ENCODE data around the gene TMEM45B. TPM values are rescaled to one million over a fixed set of nuclear protein-coding genes. Genes with fewer than 3 reads are reported as not detected.
"Not testable (repeated sequence)": the region's sequence is repeated elsewhere in the genome, so short reads cannot be mapped to it uniquely, and the experiment has no call there.

Gene TMEM45B
- total and polyA plus RNA-seq, 2 of the 13 experiments (the other 11 are each of a cell fraction or from before 2014, with no cell fraction given) = 29.1 to 181 TPM

GRCh38 chr11:129818236-129818635 is 2.6 kb downstream of the TMEM45B start:
- peak overlapping the region in 2 of 3 experiments; percentile 29 to 84; a peak in 1 of 6 replicates for H3K4me3 ChIP-seq (replicated peaks in 1 of 3; ENCODE audit: insufficient read depth in 1 of 3, low read depth in 2 of 3, low read length in 3 of 3)
- H3K36me3 ChIP-seq (replicated peaks in 1 of 2; ENCODE audit: control insufficient read depth in 1 of 2, insufficient read depth in 2 of 2, low read length in 2 of 2); DNase-seq (ENCODE audit: low spot score); ATAC-seq; CTCF ChIA-PET (ENCODE audit: low intra/inter-chr PET ratio, low total read pairs); H3K27me3 ChIP-seq (ENCODE audit: control insufficient read depth in 1 of 2, insufficient read depth in 2 of 2, low read length in 2 of 2); BruUV-seq (replicated peaks); H3K9me3 ChIP-seq (ENCODE audit: low read length); H2AFZ ChIP-seq (ENCODE audit: low read length); intact Hi-C loops (cut with micrococcal nuclease; ENCODE audit: unreplicated experiment); FAIRE-seq; in situ Hi-C loops (cut with HindIII; ENCODE audit: extremely low pct_ligation_motif_present, low pct_unique_long_range_greater_than_20kb); H4K20me1 ChIP-seq (ENCODE audit: insufficient read depth, low read length): not testable (repeated sequence)
- H3K9ac ChIP-seq (ENCODE audit: insufficient read depth, low read depth, low read length) = peak overlapping the region; percentile 38; the same call in 1 of the 2 replicates
- H3K4me2 ChIP-seq (ENCODE audit: low read depth, low read length) = peak overlapping the region; percentile 90
- H3K79me2 ChIP-seq (ENCODE audit: insufficient read depth, low read length) = peaks cover 66% of the 10 kb centered on the region
- peaks cover 88% of the 10 kb centered on the region for H3K4me1 ChIP-seq (ENCODE audit: insufficient read depth, low read length)
- POLR2A ChIA-PET = interaction anchor here (1.4 kb wide), 1 partner anchor 39 kb away, joined by 3 read pairs; no protein-coding TSS in a partner anchor
- WGBS (ENCODE audit: low lambda C conversion rate) = 85% methylated on average over 3 of the region's 3 CpGs
- H3K27ac ChIP-seq (ENCODE audit: extremely low read length, insufficient read depth, low read length) = peak overlapping the region; percentile 24

GRCh38 chr11:129819237-129819636 is 3.6 kb downstream of the TMEM45B start:
- Histone ChIP-seq H3K9ac (ENCODE audit: insufficient read depth, low read depth, low read length) (no peak overlapping the region), H3K36me3 (replicated peaks in 1 of 2; ENCODE audit: control insufficient read depth in 1 of 2, insufficient read depth in 2 of 2, low read length in 2 of 2) (no peaks in the 10 kb centered on the region; a peak in 2 of 5 replicates), H3K9me3 (ENCODE audit: low read length) (no peaks in the 10 kb centered on the region), H3K4me2 (ENCODE audit: low read depth, low read length) (peak overlapping the region; percentile 90), H4K20me1 (ENCODE audit: insufficient read depth, low read length) (no peaks in the 10 kb centered on the region), H3K79me2 (ENCODE audit: insufficient read depth, low read length) (peaks cover 73% of the 10 kb centered on the region), H2AFZ (ENCODE audit: low read length) (no peak overlapping the region), H3K4me1 (ENCODE audit: insufficient read depth, low read length) (peaks cover 88% of the 10 kb centered on the region), H3K27ac (ENCODE audit: extremely low read length, insufficient read depth, low read length) (peak overlapping the region; percentile 20), H3K4me3 (replicated peaks in 1 of 3; ENCODE audit: insufficient read depth in 1 of 3, low read depth in 2 of 3, low read length in 3 of 3) (no peak overlapping the region; a peak in 1 of 6 replicates), H3K27me3 (ENCODE audit: control insufficient read depth in 1 of 2, insufficient read depth in 2 of 2, low read length in 2 of 2) (no peaks in the 10 kb centered on the region)
- ChIA-PET CTCF (ENCODE audit: low intra/inter-chr PET ratio, low total read pairs) (no interaction called here), POLR2A (no interaction called here)
- FAIRE-seq (no peak), DNase-seq (ENCODE audit: low spot score) (no peak), ATAC-seq (no peak)
- in situ Hi-C loops (cut with HindIII; ENCODE audit: extremely low pct_ligation_motif_present, low pct_unique_long_range_greater_than_20kb) (no loop called here), intact Hi-C loops (cut with micrococcal nuclease; ENCODE audit: unreplicated experiment) (no loop called here)
- WGBS (ENCODE audit: low lambda C conversion rate) = 90% methylated on average over 9 of the region's 9 CpGs
- no TSS peak for BruUV-seq (replicated peaks)
- TF ChIP-seq ZNF616 (CRISPR knock-in tag; IDR thresholded peaks at IDR 0.05; ENCODE audit: low read depth) = no peak
- TF ChIP-seq THAP11 (CRISPR knock-in tag; IDR thresholded peaks at IDR 0.05) = no peak
- no peak for TF ChIP-seq ZNF841 (CRISPR knock-in tag; IDR thresholded peaks at IDR 0.05; ENCODE audit: borderline replicate concordance)
- TF ChIP-seq SNAPC4 (CRISPR knock-in tag; IDR thresholded peaks at IDR 0.05) = no peak
- no peak for TF ChIP-seq TMF1 (CRISPR knock-in tag; IDR thresholded peaks at IDR 0.05; ENCODE audit: low read depth)
- TF ChIP-seq NFKBIZ (CRISPR knock-in tag; IDR thresholded peaks at IDR 0.05) = no peak
- no peak for TF ChIP-seq SNAPC2 (CRISPR knock-in tag; IDR thresholded peaks at IDR 0.05)
- TF ChIP-seq REPIN1 (CRISPR knock-in tag; IDR thresholded peaks at IDR 0.05; ENCODE audit: borderline replicate concordance, low read depth) = no peak
- no peak for TF ChIP-seq ZNF781 (CRISPR knock-in tag; IDR thresholded peaks at IDR 0.05; ENCODE audit: borderline replicate concordance, not compliant biosample characterization)
